ENCODE results near the gene SLC35A2. TPM values are rescaled to one million over a fixed set of nuclear protein-coding genes. Genes with fewer than 3 reads are reported as not detected.

The SLC35A2 gene
- total RNA-seq, result 11.1 TPM

DNA sequence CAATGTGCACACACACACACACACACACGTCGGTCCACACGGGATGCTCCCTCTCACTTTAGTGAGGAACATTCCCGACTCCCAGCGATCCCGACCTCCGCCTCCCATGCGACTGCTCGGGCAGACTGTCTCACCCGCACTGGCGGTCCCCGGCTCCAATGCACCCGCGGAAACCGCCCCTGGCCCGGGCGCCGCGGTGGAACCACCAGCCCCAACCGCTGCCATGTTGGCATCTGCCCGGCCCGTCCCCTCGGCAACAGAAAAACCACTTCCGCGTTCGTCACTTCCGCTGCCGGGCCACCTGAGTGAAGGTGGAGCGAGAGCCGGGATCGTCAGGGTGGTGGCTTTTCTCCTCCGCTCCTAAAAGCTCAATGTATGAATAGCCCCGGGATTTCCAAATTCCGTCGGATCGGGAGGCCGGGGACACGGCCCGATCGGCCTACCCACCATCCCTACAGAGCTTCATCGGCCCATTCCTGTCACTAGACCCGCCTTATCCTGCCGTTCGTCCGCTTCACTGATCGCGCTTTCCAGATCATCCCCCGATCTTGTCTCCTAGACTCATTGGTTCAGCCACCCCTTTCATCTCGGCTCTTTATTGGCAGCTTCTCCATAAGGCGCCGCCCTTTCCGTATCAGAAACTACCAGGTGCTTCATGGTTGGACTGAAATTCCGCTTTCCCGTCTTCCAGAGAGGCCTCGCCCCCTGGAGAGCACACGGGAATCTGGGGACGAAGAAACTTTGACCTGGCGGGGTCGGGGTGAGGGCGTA, at the start of gene SLC35A2:
Gene SLC35A2 (minus strand): TSS at position 235 of the 771 bp plus-strand sequence. CDS start 10 bp downstream, at position 225.
- peak; percentile 85 for DNase-seq

DNA sequence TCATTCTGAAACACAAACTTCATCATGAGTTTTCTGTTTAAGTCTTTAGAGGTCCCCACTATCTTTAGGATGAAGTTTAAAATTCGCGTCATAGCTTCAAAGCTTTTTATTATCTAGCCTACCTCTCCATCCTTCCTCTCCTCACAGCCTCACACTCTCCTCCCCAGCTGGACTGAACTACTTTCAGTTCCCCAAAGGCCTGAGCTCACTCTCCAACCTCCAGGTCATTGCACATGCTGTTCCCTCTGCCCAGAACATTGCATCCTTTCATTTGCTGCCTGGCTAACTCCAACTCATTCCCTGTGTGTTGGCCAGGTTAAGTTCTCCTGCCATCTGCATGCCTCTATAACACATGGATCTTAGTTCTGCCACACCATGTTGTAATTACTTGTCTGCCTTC, 48.8 kb upstream of the SLC35A2 start:
- DNase-seq, result no peak

DNA sequence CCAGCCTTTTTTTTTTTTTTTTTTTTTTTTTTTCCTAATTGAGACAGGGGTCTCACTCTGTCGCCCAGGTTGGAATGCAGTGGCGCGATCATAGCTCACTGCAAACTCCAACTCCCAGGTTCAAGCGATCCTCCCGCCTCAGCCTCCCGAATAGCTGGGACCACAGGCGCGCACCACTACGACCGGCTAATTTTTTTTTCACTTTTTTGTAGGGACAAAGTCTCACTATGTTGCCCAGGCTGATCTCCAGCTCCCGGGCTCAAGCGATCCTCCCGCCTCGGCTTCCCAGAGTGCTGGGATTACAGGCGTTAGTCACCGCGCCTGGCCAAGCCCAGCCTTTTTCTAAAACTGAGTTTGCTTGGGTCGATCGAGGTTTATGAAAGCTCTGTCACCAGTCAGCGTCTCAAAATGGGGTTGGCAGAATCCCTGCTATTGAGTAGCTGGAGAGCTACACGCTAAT, 47.2 kb upstream of the SLC35A2 start:
- peak; percentile 59 for DNase-seq

DNA sequence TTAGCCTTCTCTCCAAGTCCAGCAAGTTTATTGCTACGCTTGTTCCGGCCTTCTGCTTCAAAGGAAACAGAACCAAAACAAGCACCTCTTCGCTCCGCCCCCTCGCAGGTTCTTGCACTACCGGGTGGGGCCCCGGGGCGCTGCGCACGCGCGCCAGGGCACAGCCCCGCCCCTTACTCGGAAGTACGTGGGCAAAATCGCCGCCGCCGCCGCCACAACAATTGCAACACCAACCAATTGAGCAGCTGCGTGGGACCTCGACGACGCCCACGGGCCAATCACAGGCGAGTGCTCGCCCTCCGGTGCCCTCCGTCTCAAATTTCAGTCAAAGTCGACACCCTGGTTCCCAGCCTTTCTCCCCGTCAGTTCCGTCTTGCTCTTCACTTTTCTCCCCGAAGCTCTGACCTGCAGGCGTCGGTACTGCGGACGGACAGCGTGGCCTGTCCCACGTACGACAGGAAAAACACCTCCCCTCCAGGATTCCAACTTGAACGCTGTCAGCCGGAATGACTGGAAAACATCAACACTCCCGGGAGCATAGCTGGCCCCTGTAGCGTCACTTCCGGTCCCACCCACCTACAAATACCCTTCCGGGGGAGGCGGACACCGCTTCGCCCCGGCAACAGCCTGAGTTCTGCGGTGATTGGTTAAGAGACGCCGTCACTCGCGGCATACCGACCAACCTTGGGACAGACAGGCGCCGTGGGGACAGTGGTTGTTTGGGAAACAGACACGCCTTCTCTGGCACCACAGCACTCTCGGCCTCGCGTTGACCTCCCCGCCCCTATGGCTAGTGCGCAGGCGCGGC, 46.6 kb upstream of the SLC35A2 start:
- DNase-seq, result peak; percentile 98

DNA sequence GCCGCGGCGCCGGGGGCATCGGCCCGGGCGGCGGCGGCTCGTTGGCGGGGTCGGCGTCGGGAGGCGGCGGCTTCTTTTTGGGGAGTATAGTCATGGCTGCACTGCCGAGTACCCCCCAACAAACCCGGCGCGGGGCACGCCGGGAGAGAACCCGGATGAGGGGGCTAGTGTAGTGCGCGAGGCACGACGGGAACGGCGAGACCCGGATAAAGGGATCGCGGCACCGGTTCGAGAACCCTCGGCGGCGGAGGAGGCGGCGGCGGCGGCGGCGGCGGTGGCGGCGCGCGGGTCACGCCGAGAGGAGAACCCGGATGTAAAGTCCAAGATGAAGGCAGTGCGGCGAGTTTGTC, 46.0 kb upstream of the SLC35A2 start, which contains the start of gene OTUD5:
Gene OTUD5 (minus strand): TSS at position 131 of the 350 bp plus-strand sequence. CDS start 37 bp downstream, at position 94.
- DNase-seq, result peak; percentile 71

DNA sequence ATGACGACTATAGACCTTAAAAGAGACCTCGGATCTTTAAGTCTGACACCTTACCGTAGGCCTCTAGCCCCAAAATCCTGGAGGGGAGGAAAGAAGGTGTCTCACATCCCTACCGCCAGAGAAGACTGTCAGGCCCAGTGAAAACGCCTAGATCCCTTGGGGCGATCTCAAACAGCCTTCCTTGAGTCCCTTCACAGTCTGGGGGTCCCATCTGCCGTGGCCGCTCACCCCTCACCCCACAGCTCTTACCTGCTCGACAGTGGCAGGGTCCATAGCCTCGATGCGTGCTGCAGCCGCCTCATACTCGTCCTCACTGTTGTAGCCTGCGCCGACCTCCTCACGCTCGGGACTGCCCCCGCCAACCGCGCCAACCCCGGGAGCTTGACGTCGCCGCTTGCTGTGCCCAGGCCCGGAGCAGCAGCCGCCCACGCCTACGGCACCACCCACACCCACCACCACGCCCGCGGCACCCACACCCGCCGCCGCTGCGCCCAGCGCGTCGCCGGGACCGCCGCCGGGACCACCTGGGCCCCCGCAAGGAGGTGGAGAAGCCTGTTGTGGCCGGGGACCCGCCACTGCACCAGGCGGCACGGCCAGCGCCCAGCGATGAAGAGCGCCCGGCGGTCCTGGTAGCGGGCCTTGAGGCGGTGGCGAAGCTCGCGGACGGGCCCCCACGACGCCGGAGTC, 45.4 kb upstream of the SLC35A2 start:
- no peak for DNase-seq

DNA sequence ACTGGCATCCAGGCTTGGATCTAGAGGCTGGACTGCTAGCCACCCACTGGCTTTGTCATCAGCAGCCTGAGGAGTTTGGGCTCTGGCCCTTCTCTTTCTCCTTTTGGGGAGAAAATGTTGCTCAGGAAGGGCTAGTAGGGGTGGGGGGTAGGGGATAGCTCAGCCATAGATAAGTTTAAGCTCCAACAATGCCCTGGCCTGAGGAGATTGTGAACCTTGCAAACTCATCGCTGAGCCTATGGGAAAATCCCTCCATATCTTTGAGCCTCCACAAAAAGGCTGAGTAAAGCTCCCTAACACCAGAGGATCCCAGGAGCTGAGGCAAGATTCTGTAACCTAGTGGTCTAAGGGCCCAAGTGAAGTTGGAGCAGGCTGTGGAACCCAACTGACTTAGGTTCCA, 37.1 kb upstream of the SLC35A2 start:
- no peak for DNase-seq

DNA sequence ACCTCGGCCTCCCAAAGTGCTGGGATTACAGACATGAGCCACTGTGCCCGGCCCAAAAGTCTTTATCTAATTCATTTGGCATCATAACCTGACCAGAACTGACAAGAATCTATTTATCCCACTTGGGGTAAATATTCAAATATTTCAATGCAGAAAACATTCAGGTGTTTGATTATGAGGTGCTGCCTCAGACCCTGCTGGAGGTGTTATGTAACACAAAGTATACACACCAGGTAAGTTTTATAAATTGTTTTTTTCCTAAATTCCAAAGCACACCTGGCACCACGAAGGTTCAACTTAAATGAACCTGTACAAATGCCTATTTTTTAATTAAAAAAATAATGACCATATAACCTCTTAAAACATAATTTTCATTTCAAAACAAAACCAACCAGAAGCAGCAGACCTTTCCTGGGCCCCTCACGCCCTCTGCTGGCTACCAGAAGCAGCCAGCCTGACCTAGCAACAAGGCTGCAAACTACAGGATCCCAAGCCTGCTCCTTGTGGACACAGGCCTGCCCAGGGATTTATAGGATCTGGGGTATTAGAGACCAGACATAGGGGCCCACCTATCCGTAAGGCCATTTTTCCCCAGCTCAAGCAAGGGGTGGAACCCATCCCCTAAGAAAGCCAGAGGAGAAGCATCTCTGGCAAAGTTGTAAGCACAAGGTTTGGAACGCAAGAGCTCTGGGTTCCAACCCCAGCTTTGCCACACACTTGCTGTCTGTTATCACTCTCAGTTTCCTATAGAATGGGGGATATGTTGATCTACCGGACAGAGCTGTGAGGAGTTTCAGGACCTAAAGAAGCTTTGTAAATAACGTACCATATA, 34.3 kb upstream of the SLC35A2 start:
- DNase-seq, result peak; percentile 48

DNA sequence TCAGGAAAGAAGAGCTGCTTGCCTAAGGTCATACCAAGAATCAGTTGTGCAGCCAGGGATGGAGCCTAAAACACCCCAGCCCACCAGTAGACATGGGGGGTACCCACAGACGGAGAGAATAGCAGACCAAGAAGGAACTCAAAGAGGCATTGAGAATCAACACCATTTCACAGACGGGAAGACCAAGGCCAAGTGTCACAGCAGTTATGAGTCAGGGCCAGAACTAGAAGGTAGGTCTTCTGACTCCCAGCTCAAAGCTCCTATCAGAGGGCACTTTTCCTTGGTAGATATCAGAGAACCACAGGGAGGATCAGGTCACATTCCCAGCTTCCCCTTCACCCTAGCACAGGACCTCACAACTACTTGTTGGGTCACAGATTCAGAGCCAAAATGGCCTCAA, 31.4 kb upstream of the SLC35A2 start:
- DNase-seq, result no peak

DNA sequence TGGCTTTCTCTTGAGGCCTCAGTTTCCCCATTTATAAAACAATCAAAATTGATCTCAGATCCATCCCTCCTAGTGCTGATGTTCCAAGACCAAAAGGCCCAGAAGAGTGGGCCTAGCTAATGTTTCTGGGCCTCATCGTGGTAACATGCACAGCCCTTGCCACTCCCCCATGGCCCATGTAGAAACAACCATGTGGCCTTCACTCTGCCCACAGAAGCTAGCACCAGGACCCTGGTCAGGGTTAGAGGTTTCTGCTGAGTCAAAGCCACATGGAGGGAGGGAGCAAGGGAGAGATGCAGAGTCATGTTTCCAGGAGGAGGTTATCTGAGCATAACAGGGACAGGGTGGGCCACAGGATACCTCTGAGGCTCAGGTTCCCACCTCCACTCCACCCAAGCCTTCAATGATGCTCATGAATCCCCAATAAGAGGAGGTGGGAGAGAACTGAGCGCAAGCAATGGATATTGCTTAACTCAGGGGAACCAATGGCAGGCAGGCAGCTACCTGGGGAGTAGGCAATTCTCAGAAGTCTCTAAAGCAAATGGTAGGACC, 29.0 kb upstream of the SLC35A2 start:
- DNase-seq, result no peak

DNA sequence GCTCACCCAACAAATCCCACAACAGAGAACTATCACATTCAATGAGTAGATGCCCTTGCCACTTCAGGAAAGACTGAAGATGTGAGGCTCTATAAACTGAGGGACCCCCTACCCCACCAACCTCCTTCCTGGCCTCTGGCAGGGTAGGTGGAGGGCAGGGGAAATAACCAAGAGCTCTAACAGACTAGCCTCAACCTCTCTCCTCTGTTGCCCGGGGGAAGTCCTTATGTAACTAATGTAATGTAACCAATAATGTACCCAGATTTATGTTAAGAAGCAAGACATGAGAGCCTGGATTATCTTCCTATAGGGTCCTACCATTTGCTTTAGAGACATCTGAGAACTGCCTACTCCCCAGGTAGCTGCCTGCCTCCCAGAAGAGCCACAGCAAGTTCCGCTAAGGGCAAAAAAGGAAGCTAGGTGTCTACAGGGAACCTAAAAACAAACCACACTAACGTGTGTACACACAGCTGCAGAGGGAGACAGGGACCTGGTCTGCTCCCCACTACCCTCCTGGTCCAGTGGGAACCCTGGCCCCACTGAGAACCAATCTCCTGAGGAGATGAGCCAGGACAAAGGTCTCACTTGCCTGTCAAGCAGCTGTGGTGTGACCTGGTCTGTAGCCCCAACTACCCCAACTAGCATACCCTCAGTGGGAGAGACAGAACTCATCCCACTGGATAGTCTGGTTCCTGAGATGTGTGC, 28.2 kb upstream of the SLC35A2 start:
- no peak for DNase-seq

DNA sequence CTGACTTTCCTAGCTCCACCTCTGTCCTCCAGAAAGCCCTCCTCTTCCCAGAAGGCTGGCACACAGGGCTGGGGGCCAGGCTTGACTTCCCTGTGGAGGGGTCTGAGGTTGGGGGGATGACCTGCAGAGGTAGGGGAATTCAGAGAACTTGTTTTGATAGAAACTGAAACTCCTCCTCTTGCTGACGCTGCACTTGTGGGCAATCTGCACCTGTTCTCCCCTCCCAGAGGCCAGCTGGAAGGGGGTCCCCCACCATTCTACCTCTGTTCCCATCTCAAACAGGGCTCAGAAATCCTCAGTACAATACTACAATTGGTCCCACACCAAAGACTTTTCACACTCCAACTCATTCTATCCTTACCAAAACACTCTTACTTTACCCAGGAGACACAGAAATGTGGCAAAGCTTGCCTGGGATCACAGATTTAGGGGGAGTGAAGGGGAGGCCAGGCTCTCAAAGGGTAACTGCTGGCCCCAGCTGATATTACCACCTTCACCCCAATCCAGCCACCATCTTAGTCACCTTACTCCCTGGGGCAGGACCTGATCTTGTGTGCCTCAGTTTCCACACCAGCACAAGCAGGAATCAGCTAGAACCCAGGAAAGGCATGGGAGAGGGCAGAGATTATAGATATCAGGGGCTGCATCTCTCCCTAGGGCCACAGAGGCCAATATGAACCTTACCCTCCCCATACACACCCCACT, 27.4 kb upstream of the SLC35A2 start:
- DNase-seq, result no peak

DNA sequence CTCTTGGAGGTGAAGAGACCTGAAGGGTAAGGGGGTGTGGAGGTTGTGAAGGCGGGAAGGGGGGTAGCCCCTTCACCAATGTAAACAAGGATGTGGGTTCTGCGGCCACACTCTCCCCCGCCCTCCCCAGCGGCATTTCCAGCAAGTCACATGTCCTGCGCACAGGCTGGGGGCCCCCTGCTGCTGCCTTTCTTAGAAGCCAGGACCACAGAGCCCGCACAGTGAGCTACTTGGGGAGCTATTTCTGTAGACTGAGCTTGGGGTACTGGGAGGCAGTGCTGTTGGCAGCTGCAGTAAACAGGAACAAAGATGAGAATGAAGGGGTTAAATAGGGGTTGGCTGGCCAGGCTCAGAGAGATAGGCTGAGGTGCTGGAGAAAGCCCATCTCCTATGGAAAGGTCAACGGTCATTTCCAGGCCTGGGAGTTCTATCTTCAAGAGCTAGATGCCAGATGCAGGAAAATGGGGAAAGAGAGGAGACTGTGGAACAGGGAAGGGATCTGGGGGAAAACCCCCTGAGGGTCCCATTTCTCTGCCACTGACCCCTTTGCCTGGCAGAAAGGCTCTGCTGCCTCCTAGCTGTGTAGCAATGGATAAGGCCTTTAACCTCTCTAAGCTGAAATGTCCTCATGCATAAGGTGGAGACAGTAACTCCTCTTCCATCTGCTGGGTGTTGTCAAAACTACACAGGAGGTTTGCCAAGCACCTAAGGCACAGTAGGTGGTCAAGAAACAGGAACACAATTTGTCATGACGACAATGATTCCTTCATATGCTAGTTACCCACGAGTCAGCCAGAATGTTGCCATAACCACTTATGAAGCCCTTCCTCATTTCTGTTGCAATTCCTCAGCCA, 25.8 kb upstream of the SLC35A2 start:
- no peak for DNase-seq

DNA sequence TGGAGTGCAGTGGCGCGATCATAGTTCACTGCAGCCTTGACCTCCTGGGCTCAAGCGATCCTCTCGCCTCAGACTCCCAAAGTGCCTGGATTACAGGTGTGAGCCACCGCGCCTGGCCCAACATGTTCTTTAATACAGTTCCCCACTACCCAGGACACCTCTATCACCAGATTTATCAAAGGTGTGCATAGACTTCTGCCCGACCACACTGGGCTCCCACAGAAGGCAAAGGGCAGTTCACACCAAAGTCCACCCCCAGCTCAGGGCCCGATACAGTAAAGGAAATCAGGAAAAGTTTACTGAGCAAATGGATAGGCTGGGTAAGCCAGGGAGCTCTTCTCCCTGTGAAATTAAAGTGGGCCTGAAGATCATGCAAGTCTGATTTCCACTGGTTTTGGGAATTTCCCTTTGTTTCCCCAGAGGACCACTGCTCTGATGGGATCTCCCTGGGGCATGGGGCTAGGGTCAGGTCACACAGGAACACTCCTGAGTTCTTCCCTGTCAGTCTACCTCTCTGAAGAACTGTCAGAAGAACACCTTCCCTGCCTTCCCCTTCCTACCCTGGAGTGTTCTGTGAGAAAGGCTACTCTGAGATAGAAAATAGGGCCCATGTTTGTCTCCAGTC, 25.1 kb upstream of the SLC35A2 start:
- no peak for DNase-seq

DNA sequence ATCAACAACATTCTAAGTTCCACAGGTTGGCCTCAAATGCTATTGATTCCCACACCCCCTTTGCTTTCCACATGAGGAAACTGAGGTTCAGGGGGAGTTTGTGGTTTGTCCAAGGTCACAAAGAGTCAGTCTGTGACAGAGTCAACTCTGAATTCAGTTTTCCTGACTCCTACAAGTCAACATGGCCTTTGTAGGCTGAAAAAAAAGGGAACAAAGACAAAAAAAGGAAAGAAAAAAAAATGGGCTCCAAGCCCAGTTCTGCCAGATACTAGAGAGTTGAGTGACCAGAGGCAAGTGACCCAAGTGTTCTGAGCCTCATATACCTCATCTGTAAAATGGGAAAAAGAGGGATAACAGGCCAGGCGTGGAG, 23.8 kb upstream of the SLC35A2 start:
- DNase-seq, result no peak

DNA sequence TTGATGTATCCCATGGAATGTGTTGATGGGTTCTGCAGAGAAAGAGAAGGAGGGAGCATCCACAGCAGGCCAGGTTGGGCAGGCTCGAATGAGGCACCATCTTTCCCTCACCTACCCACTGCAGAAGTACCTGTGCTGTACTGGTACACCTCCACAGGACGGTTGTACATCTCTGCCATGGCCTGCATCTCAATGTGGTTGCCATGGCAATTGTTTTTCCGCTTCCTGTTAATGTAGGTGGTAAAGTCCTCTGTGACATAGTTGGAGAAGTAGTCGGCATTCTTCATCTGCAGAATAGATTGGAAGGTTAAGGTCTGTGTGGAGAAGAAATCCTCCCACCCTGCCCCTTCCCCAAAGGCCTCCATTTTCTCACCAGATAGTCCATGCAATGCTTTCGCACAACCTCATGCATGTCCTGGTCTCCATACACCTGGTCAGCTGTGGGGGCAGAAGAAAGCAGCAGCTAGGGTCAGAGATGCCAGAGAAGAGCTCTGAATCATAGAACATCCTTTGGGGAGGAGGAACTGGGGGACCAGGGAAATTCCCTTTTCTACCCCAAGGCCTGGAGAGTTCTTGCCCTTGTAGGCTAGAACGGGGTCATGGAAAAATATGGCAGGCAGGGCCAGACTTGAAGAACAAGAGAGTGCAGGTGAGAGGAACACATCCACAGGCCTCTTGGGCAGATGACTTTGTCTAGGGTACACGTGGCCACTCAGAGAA, 23.3 kb upstream of the SLC35A2 start:
- DNase-seq, result no peak

DNA sequence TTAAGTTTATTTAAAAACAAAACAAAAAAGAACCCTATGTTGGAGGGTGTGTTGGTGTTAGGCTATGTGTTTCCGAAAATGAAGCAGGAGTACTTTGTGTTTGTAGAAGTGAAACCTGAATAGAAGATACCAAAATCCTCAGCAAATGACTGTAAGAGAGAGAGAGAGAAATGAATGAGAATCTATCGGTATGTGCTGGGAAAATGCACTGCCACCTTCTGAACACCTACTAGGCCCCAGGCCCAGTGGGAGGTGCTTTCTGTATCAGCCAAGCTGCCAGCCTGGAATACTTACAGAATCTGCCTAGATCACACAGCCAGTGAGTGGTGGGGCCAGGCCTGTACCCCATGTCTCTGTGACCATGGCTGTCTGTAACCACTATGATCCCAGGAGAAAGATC, 22.3 kb upstream of the SLC35A2 start:
- DNase-seq, result no peak

DNA sequence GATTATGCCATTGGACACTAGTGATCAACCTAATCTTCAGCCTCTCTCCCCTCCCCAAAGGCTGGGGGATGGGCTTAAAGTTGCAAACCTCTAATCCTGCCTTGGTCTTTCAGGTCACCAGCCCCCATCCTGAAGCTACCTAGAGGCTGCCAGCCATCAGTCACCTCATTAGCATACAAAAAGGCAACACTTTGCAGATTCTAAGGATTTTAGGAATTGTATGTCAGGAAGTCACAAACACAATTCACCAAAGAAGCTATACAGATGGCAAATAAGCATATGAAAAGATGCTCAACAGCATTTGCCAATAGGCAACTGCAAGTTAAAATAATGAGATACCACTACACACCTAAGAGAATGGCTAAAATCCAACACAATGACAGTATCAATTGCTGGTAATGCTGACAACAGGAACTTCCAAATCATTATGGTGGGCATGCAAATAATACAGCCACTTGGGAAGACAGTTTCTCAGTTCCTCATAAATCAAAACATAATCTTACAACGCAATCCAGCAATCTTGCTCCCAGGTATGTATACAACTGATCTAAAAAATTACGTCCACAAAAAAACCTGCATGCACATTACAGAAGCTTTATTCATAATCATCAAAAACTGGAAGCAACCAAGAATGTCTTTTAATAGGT, 16.4 kb upstream of the SLC35A2 start:
- no peak for DNase-seq
